SH-SY5Y (cell line): ENCODE data around the gene ABAT.

Experiments used
- GATA2 ChIP-seq: IDR thresholded peaks from 2 replicates; pipeline ENCODE4 v1.6.1; 2011; ENCODE audit warnings: mild to moderate bottlenecking, low read depth, low read length
- GATA3 ChIP-seq: IDR thresholded peaks from 2 replicates; pipeline ENCODE4 v1.6.1; 2011; ENCODE audit warnings: low read depth, mild to moderate bottlenecking, low read length, moderate library complexity

DNA sequence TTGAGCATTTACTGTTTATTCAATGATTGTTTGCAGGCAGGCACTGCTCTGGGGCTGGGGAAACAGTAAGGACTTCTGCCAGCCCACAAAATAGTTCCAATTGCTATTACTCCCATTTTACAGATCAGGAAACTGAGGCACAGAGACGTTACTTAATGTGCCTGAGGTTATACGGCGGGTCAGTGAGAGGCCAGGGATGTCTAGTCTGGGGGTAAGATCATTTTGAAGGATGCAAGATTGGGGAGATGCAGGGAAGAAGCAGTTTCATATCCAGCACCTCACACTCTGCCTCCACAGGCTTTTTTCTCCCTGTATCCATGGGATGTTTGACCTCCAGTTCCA, 46.5 kb downstream of the ABAT start:
- TF ChIP-seq GATA3 (no peak), GATA2 (no peak)
